ENCODE data around the gene OR1D2. TPM values are rescaled to one million over a fixed set of nuclear protein-coding genes. Genes with fewer than 3 reads are reported as not detected.

Gene OR1D2
- polyA plus RNA-seq, 1 of the 3 experiments (the other 2 are of a cell fraction), result not detected

DNA sequence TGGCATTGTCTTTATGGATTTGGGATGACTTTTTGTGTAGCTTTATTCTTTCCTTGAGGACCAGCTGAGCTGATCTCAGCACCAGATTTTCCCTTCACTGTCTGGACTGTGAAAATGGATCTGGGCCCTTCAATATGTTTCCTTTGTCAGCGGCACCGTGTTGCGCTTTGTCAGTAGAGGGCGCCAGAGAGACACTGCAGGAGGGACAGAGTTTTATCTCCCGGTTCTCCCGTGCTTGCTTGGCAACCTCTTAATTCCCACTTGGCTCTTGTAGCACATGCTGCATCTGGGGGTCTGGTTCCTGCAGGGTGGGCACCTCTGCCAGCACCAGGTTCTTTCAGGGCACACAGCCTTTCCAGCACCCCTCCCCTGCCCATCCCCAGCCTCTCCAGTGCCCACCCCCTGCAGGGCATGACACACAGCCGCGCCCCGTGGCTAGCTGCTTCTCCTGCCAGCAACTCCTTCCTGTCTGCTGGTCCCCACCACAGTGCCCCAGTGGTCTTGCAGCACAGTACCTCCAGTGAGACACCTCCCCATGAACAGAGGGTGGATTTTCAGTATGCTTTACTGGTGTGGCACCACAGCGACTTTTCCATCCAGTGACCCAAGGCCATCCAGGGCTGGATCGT, 60.4 kb downstream of the OR1D2 start:
- 46% methylated on average over 11 of the region's 11 CpGs for WGBS (ENCODE audit: low lambda C conversion rate)

DNA sequence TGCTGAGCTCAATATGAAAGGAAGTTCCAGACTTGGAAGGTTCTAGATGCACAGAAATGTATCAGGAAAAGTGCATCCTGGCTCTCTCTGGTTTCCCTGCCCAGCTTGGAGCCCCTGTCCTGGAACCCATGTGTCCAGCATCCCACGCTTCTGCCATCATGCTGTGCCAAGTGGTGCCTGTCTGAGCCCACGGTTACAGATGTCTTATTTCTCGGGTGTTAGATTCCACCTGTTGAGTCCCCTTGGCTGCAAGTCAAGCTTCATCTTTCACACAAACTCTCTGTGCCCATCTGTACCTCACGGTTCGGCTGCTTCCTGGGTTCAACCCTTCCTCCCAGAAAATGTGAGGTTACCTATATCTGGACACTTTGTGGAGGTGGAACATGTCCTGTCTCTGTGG, 63.3 kb downstream of the OR1D2 start:
- no peak overlapping the region for H2AFZ ChIP-seq (ENCODE audit: low read depth)
- H3K9me3 ChIP-seq, result no peaks in the 10 kb centered on the region
- H3K27ac ChIP-seq (ENCODE audit: low read depth in 2 of 2, low read length in 1 of 2), result no peak overlapping the region
- ChIA-PET POLR2A (interaction anchor here (2.0 kb wide), 1 partner anchor 8 kb away, joined by 5 read pairs; no protein-coding TSS in a partner anchor), CTCF (interaction anchor here (0.9 to 2.1 kb wide), 5 partner anchors 8 to 215 kb away, joined by 3 to 18 read pairs (median 4); no protein-coding TSS in a partner anchor)
- H3K4me2 ChIP-seq, result no peak overlapping the region
- WGBS (ENCODE audit: low lambda C conversion rate), result 26% methylated on average over 5 of the region's 5 CpGs
- no peaks in the 10 kb centered on the region for H3K79me2 ChIP-seq (ENCODE audit: insufficient read depth)
- H3K27me3 ChIP-seq (ENCODE audit: insufficient read depth), result no peaks in the 10 kb centered on the region
- H3K9me2 ChIP-seq, result no peaks in the 10 kb centered on the region
- DNase-seq, result no peak
- H3K36me3 ChIP-seq (replicated peaks in 1 of 2; ENCODE audit: control insufficient read depth in 1 of 2, insufficient read depth in 2 of 2, low read length in 1 of 2), result no peaks in the 10 kb centered on the region
- H3K4me3 ChIP-seq (ENCODE audit: low read depth in 2 of 2, low read length in 1 of 2), result no peak overlapping the region
- no peak overlapping the region for H3K9ac ChIP-seq
- no peaks in the 10 kb centered on the region for H4K20me1 ChIP-seq (ENCODE audit: insufficient read depth)
- TF ChIP-seq, protein P1, sequence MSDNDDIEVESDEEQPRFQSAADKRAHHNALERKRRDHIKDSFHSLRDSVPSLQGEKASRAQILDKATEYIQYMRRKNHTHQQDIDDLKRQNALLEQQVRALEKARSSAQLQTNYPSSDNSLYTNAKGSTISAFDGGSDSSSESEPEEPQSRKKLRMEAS (IDR thresholded peaks at IDR 0.05; ENCODE audit: low read depth), result no peak
- TF ChIP-seq GATA2 (CRISPR knock-in tag; IDR thresholded peaks at IDR 0.05) (no peak), SIN3A (IDR thresholded peaks at IDR 0.05; ENCODE audit: borderline replicate concordance, low read depth, low read length) (no peak), MXI1 (IDR thresholded peaks at IDR 0.05; ENCODE audit: low read depth, low read length) (no peak), NRF1 (IDR thresholded peaks at IDR 0.05; ENCODE audit: low read depth, low read length) (no peak), FOXJ3 (CRISPR knock-in tag; IDR thresholded peaks at IDR 0.05) (no peak), POLR2AphosphoS5 (IDR thresholded peaks at IDR 0.05; ENCODE audit: low read depth, low read length) (no peak), ELF1 (IDR thresholded peaks at IDR 0.05) (no peak)
- TF ChIP-seq, protein P2, sequence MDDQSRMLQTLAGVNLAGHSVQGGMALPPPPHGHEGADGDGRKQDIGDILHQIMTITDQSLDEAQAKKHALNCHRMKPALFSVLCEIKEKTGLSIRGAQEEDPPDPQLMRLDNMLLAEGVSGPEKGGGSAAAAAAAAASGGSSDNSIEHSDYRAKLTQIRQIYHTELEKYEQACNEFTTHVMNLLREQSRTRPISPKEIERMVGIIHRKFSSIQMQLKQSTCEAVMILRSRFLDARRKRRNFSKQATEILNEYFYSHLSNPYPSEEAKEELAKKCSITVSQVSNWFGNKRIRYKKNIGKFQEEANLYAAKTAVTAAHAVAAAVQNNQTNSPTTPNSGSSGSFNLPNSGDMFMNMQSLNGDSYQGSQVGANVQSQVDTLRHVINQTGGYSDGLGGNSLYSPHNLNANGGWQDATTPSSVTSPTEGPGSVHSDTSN (IDR thresholded peaks at IDR 0.05), result no peak
- H3F3A ChIP-seq (replicated peaks; ENCODE audit: insufficient read depth), result no peaks in the 10 kb centered on the region
- no peaks in the 10 kb centered on the region for H3K4me1 ChIP-seq (ENCODE audit: control insufficient read depth in 1 of 2, insufficient read depth in 2 of 2, low read depth in 1 of 2, low read length in 1 of 2)

More for the DNA sequence above, 60.4 kb downstream of the OR1D2 start:
- Histone ChIP-seq H3K9me3 (no peaks in the 10 kb centered on the region), H3K9ac (no peak overlapping the region), H2AFZ (ENCODE audit: low read depth) (no peak overlapping the region), H4K20me1 (ENCODE audit: insufficient read depth) (no peaks in the 10 kb centered on the region), H3K36me3 (replicated peaks in 1 of 2; ENCODE audit: control insufficient read depth in 1 of 2, insufficient read depth in 2 of 2, low read length in 1 of 2) (no peaks in the 10 kb centered on the region), H3K4me1 (ENCODE audit: control insufficient read depth in 1 of 2, insufficient read depth in 2 of 2, low read depth in 1 of 2, low read length in 1 of 2) (no peaks in the 10 kb centered on the region), H3F3A (replicated peaks; ENCODE audit: insufficient read depth) (peaks cover 3% of the 10 kb centered on the region), H3K4me3 (ENCODE audit: low read depth in 2 of 2, low read length in 1 of 2) (no peak overlapping the region), H3K4me2 (no peak overlapping the region), H3K9me2 (no peaks in the 10 kb centered on the region), H3K27ac (ENCODE audit: low read depth in 2 of 2, low read length in 1 of 2) (no peak overlapping the region), H3K27me3 (ENCODE audit: insufficient read depth) (no peaks in the 10 kb centered on the region), H3K79me2 (ENCODE audit: insufficient read depth) (no peaks in the 10 kb centered on the region)
- ChIA-PET CTCF (interaction anchor here (1.3 kb wide), 1 partner anchor 195 kb away, joined by 4 read pairs; no protein-coding TSS in a partner anchor), POLR2A (no interaction called here)
- TF ChIP-seq CTCF (IDR thresholded peaks at IDR 0.05) (peak; percentile 38), FOXM1 (IDR thresholded peaks at IDR 0.05; ENCODE audit: low read depth) (no peak), TEAD4 (IDR thresholded peaks at IDR 0.05; ENCODE audit: borderline replicate concordance, insufficient read depth) (no peak)
- no peak for DNase-seq
